ENCODE results near the gene ART5. TPM values are rescaled to one million over a fixed set of nuclear protein-coding genes. Genes with fewer than 3 reads are reported as not detected.

The ART5 gene
- total RNA-seq, 1 experiment from 2014 or later, result 4.5 TPM

DNA sequence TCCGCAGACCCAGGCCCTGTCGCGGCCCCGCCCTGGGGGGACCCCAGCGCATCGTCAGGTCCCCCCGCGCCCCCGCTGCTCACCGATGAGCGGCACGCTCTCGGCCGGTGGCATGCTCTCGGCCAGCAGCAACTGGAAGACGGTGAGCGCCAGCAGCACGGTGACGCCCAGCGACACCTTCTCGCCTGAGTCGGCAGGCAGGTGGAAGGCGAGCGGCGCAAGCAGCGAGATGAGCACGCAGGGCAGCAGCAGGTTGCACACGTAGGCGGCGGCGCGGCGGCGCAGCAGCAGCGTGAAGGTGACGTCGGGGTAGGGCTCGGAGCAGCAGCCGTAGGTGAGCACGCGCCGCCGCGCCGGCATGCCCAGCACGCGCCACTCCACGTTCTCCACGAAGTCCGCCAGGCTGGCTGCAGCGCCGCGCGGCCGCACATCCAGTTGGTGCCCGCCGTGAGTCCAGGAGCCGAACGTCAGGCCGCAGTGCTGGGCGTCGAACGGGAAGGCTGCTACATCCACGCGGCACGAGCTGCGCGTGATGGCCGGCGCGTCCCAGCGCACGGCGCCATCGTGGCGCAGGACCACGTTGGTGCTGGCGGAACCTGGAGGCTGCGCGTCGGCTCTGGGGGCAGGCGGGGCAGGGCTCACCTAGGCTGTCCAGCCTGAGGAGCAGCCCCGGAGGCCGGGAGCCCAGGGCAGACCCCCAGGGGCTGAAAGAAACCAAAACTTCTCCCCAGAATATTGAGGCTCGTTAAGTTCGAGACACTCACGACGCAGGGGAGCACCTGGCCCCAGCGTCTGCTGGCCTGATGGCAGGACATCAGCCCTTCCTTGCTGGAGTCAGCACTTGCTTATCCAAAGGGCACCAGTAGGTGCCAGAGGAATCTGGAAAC, 25.6 kb upstream of the ART5 start (continued):
- TF ChIP-seq ZNF532 (CRISPR knock-in tag; IDR thresholded peaks at IDR 0.05; ENCODE audit: borderline replicate concordance) (no peak), ZBTB21 (CRISPR knock-in tag; IDR thresholded peaks at IDR 0.05; ENCODE audit: borderline replicate concordance) (no peak), JUN (CRISPR knock-in tag; IDR thresholded peaks at IDR 0.05) (no peak), NFYB (CRISPR knock-in tag; conservative IDR thresholded peaks at IDR 0.05; ENCODE audit: low read depth) (no peak), SMAD3 (CRISPR knock-in tag; IDR thresholded peaks at IDR 0.05; ENCODE audit: borderline replicate concordance) (no peak)
- TF ChIP-seq, protein P1, sequence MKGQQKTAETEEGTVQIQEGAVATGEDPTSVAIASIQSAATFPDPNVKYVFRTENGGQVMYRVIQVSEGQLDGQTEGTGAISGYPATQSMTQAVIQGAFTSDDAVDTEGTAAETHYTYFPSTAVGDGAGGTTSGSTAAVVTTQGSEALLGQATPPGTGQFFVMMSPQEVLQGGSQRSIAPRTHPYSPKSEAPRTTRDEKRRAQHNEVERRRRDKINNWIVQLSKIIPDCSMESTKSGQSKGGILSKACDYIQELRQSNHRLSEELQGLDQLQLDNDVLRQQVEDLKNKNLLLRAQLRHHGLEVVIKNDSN (CRISPR knock-in tag; IDR thresholded peaks at IDR 0.05), result no peak

DNA sequence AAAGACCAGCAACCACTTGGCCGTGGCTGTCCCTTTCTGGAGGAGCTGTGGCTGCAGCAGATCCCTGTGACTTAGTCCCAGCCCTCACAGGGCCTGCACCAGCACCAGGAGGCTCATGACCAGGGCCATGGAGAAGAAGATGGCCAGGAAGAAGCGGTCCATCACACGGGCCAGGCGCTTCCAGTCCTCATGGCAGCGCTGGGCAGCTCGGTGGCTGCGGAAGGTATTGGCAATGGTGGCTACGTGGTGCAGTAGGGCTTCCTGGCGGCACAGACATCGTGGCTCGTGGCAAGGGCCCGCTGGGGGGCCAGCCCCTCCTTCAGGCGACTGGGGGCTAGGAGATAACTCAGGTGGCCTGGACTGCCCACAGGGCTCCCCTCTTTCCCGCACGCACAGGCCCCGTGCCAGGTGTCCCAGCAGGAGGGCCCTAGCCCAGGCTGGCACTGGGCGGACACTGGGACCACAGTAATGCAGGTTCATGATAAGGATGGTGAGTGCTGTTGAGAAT, 24.3 kb upstream of the ART5 start:
- Mint-ChIP-seq H3K9me3 (no peaks in the 10 kb centered on the region), H3K4me1 (no peaks in the 10 kb centered on the region), H3K4me3 (no peak overlapping the region), H3K27ac (no peak overlapping the region), H3K36me3 (no peaks in the 10 kb centered on the region), H3K27me3 (ENCODE audit: low read depth) (no peaks in the 10 kb centered on the region)
- CTCF ChIA-PET, result no interaction called here
- DNase-seq (ENCODE audit: low spot score), result no peak
- POLR2A ChIA-PET, result no interaction called here
- no peak for ATAC-seq
- TF ChIP-seq OVOL2 (CRISPR knock-in tag; IDR thresholded peaks at IDR 0.05; ENCODE audit: borderline replicate concordance) (no peak), RORB (CRISPR knock-in tag; IDR thresholded peaks at IDR 0.05) (no peak), ESRRA (CRISPR knock-in tag; IDR thresholded peaks at IDR 0.05; ENCODE audit: borderline replicate concordance) (no peak), MXD4 (CRISPR knock-in tag; IDR thresholded peaks at IDR 0.05; ENCODE audit: borderline replicate concordance) (no peak), TP53 (CRISPR knock-in tag; IDR thresholded peaks at IDR 0.05) (no peak), E2F5 (CRISPR knock-in tag; IDR thresholded peaks at IDR 0.05) (no peak), GABPB1 (CRISPR knock-in tag; IDR thresholded peaks at IDR 0.05) (no peak), EMX1 (CRISPR knock-in tag; IDR thresholded peaks at IDR 0.05) (no peak), FOXP1 (CRISPR knock-in tag; IDR thresholded peaks at IDR 0.05; ENCODE audit: borderline replicate concordance) (no peak), ZBTB43 (CRISPR knock-in tag; IDR thresholded peaks at IDR 0.05) (no peak), ZNF232 (CRISPR knock-in tag; IDR thresholded peaks at IDR 0.05) (no peak), ZNF138 (CRISPR knock-in tag; conservative IDR thresholded peaks at IDR 0.05) (no peak)
- TF ChIP-seq, protein P2, sequence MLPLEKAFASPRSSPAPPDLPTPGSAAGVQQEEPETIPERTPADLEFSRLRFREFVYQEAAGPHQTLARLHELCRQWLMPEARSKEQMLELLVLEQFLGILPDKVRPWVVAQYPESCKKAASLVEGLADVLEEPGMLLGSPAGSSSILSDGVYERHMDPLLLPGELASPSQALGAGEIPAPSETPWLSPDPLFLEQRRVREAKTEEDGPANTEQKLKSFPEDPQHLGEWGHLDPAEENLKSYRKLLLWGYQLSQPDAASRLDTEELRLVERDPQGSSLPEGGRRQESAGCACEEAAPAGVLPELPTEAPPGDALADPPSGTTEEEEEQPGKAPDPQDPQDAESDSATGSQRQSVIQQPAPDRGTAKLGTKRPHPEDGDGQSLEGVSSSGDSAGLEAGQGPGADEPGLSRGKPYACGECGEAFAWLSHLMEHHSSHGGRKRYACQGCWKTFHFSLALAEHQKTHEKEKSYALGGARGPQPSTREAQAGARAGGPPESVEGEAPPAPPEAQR (CRISPR knock-in tag; IDR thresholded peaks at IDR 0.05), result no peak
- TF ChIP-seq, protein P1 (CRISPR knock-in tag; IDR thresholded peaks at IDR 0.05), result no peak
- TF ChIP-seq, protein P3, sequence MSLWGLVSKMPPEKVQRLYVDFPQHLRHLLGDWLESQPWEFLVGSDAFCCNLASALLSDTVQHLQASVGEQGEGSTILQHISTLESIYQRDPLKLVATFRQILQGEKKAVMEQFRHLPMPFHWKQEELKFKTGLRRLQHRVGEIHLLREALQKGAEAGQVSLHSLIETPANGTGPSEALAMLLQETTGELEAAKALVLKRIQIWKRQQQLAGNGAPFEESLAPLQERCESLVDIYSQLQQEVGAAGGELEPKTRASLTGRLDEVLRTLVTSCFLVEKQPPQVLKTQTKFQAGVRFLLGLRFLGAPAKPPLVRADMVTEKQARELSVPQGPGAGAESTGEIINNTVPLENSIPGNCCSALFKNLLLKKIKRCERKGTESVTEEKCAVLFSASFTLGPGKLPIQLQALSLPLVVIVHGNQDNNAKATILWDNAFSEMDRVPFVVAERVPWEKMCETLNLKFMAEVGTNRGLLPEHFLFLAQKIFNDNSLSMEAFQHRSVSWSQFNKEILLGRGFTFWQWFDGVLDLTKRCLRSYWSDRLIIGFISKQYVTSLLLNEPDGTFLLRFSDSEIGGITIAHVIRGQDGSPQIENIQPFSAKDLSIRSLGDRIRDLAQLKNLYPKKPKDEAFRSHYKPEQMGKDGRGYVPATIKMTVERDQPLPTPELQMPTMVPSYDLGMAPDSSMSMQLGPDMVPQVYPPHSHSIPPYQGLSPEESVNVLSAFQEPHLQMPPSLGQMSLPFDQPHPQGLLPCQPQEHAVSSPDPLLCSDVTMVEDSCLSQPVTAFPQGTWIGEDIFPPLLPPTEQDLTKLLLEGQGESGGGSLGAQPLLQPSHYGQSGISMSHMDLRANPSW (CRISPR knock-in tag; conservative IDR thresholded peaks at IDR 0.05; ENCODE audit: low read depth), result no peak
- TF ChIP-seq, protein P4, sequence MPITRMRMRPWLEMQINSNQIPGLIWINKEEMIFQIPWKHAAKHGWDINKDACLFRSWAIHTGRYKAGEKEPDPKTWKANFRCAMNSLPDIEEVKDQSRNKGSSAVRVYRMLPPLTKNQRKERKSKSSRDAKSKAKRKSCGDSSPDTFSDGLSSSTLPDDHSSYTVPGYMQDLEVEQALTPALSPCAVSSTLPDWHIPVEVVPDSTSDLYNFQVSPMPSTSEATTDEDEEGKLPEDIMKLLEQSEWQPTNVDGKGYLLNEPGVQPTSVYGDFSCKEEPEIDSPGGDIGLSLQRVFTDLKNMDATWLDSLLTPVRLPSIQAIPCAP (CRISPR knock-in tag; IDR thresholded peaks at IDR 0.05), result no peak
